Neural crest cell (in vitro differentiated cells): ENCODE measurements around the gene SEMA3F. TPM values are rescaled to one million over a fixed set of nuclear protein-coding genes. Genes with fewer than 3 reads are reported as not detected.

Experiments
- DNase-seq: peaks from one replicate; pipeline ENCODE4 v3.0.0; 2021; ENCODE audit warnings: low read depth, mixed read lengths, low spot score
- H3K27ac Mint-ChIP-seq: one replicate; pipeline ENCODE4 v1.8.0; 2021; ENCODE audit warnings: mild to moderate bottlenecking, mixed read lengths; ENCODE audit not compliant: unreplicated experiment
- H3K27me3 Mint-ChIP-seq: 2 replicates; pipeline ENCODE4 v1.8.0; 2021; ENCODE audit warnings: low read depth, mild to moderate bottlenecking, mixed read lengths
- H3K36me3 Mint-ChIP-seq: 2 replicates; pipeline ENCODE4 v1.8.0; 2021; ENCODE audit warnings: low read depth, mild to moderate bottlenecking, mixed read lengths
- H3K4me1 Mint-ChIP-seq: 2 replicates; pipeline ENCODE4 v1.8.0; 2021; ENCODE audit warnings: mixed read lengths
- H3K4me3 Mint-ChIP-seq: one replicate; pipeline ENCODE4 v1.8.0; 2021; ENCODE audit warnings: mild to moderate bottlenecking, mixed read lengths
- H3K9me3 Mint-ChIP-seq: 2 replicates; pipeline ENCODE4 v1.8.0; 2021; ENCODE audit warnings: mixed read lengths
- total RNA-seq: library from RNA; stranded (reverse); gene quantifications from 2 replicates; pipeline ENCODE4 v1.2.1, GENCODE V29; 2021
- TF ChIP-seq, protein P1 (sequence below): fragments of 200-600 bp; sonication (generic); conservative IDR thresholded peaks from 2 replicates; pipeline ENCODE4 v1.5.0; 2021; ENCODE audit warnings: antibody characterized with exemption, mild to moderate bottlenecking

The SEMA3F gene
- total RNA-seq, 1 donor from 2014 or later: 4.2 TPM

DNA sequence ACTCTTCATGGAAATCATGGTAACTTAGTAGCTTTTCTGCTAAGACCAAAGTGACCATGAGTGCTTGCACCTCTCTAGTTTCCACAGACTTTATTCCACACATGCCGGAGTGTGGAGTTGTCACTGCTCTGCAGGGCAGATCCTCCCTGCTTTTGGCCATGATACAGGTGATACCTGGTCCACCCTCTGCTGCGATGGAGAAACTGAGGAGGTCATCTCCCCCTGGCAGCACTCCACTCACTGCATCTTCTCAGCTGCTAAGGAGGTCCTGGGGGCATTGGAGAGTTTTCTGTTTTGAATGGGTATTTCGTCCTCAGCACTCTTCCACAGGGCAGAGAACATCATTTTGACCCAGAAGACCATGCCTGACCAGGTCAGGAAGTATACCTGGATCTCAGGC is 35.3 kb upstream of the SEMA3F start:
- H3K27ac Mint-ChIP-seq: no peak overlapping the region
- TF ChIP-seq, protein P1, sequence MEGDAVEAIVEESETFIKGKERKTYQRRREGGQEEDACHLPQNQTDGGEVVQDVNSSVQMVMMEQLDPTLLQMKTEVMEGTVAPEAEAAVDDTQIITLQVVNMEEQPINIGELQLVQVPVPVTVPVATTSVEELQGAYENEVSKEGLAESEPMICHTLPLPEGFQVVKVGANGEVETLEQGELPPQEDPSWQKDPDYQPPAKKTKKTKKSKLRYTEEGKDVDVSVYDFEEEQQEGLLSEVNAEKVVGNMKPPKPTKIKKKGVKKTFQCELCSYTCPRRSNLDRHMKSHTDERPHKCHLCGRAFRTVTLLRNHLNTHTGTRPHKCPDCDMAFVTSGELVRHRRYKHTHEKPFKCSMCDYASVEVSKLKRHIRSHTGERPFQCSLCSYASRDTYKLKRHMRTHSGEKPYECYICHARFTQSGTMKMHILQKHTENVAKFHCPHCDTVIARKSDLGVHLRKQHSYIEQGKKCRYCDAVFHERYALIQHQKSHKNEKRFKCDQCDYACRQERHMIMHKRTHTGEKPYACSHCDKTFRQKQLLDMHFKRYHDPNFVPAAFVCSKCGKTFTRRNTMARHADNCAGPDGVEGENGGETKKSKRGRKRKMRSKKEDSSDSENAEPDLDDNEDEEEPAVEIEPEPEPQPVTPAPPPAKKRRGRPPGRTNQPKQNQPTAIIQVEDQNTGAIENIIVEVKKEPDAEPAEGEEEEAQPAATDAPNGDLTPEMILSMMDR: no peak
- H3K4me3 Mint-ChIP-seq: no peak overlapping the region
- no peaks in the 10 kb centered on the region for H3K9me3 Mint-ChIP-seq
- H3K36me3 Mint-ChIP-seq: peaks cover 22% of the 10 kb centered on the region
- peaks cover 2% of the 10 kb centered on the region for H3K27me3 Mint-ChIP-seq
- no peaks in the 10 kb centered on the region for H3K4me1 Mint-ChIP-seq
- DNase-seq: no peak

- Mint-ChIP-seq H3K9me3 (no peaks in the 10 kb centered on the region), H3K4me1 (no peaks in the 10 kb centered on the region), H3K27me3 (peaks cover 2% of the 10 kb centered on the region), H3K27ac (no peak overlapping the region), H3K4me3 (no peak overlapping the region), H3K36me3 (peaks cover 18% of the 10 kb centered on the region)
- no peak for DNase-seq
- TF ChIP-seq, protein P1: no peak
Measured at GRCh38 chr3:50120364-50121071, 34.6 kb upstream of the SEMA3F start.

DNA sequence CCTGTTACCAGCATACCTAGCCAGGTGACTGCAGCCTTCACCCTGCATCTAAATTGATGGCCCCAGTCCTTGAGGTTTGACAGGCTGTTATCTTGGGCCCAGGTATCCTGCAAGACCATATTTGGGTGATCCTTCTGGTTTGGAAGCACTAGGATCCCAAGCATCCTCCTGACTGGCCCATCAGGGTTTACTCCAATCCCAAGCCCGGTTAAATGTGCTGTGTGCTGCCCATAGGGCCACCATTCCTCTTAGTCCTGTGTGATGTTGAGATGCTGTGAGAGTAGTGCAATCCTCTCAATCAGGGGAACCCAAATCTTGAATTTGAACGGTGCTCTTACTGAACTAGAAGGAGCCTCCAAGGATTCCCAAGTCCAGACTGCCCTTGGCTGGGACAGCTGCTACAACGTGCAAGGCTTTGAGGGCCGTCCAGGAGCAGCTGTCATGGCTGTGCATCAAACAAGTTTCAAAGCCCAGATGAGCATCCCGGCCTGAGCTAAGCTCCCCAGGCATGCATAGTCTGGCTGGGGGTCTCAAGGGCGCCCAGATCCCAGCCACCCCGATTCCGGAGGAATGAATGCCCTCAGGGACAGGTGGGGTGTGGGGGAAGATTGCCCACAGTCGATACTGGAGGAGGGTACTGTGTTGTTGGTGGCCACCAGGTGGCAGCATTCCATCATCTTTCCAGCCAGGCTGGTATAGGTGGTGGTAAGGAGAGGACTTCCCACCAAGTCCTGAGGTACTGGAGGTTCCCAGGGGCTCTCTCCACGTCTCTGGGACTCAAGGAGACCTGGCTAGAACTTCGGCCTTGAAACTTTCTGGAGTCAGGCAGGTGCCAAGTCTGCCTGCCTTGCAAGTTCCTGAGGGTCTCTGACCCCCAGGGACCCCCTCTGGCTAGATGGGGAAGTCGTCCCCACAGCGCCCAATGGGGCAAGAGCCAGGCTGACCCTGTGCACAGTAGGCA is 33.8 kb upstream of the SEMA3F start:
- peak overlapping the region; percentile 72 for H3K4me3 Mint-ChIP-seq
- no peaks in the 10 kb centered on the region for H3K9me3 Mint-ChIP-seq
- TF ChIP-seq, protein P1: peak; percentile 94
- peaks cover 7% of the 10 kb centered on the region for H3K4me1 Mint-ChIP-seq
- H3K36me3 Mint-ChIP-seq: peaks cover 10% of the 10 kb centered on the region
- DNase-seq: peak; percentile 74
- H3K27ac Mint-ChIP-seq: no peak overlapping the region
- H3K27me3 Mint-ChIP-seq: peaks cover 2% of the 10 kb centered on the region

DNA sequence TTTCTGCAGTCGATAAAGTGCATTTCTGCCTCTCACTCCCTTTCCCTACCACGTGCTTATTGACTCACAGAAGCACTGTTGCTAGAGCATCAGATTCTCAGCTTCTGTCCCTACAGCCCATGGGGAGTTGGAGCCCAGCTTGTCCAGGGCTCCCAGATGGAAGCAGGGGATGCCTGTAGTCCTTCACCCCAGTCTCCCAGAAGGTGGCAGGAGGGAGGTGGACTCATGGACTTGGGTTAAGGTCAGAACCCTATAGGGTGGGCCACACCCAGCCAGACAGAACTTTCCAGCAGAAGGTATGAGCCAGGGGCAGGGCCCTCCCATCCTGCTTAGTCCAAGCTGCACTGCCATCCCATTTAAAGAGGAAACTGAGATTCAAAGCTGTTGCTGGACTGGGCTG is 33.1 kb upstream of the SEMA3F start:
- H3K27me3 Mint-ChIP-seq: peaks cover 2% of the 10 kb centered on the region

More for the DNA sequence above, 33.1 kb upstream of the SEMA3F start:
- no peak overlapping the region for H3K27ac Mint-ChIP-seq
- DNase-seq: no peak
- H3K36me3 Mint-ChIP-seq: peaks cover 6% of the 10 kb centered on the region
- TF ChIP-seq, protein P1: no peak
- no peaks in the 10 kb centered on the region for H3K9me3 Mint-ChIP-seq
- H3K4me1 Mint-ChIP-seq: peaks cover 9% of the 10 kb centered on the region
- peak overlapping the region; percentile 72 for H3K4me3 Mint-ChIP-seq
